Right atrium auricular region (tissue), 2 donors: ENCODE results near the gene CADM1. TPM values are rescaled to one million over a fixed set of nuclear protein-coding genes. Genes with fewer than 3 reads are reported as not detected.

Experiments used
- DNase-seq: peaks from one replicate; pipeline ENCODE4 v3.0.0-alpha.2; 2019; ENCODE audit warnings: low spot score
- H3K27ac ChIP-seq, 2 donors: fragments of 200-600 bp; sonication (generic); 1 replicate in 1 of 2; 2 replicates in 1 of 2; pipeline ENCODE4 v1.5.1; 2016 to 2019
- H3K27me3 ChIP-seq, 2 donors: fragments of 200-600 bp; sonication (generic); one replicate each; pipeline versions ENCODE4 v1.5.1 to v1.6.0; 2017 to 2019
- H3K36me3 ChIP-seq: fragments of 200-600 bp; sonication (generic); one replicate; pipeline ENCODE4 v1.5.1; 2016
- H3K4me1 ChIP-seq, 2 donors: fragments of 200-600 bp; sonication (generic); one replicate each; pipeline versions ENCODE4 v1.5.1 to v1.6.0; 2017 to 2019
- H3K4me3 ChIP-seq, 2 donors: fragments of 200-600 bp; sonication (generic); 1 replicate in 1 of 2; 2 replicates in 1 of 2; pipeline ENCODE4 v1.5.1; 2017 to 2019; ENCODE audit warnings: mild to moderate bottlenecking in 1 of 2, moderate library complexity in 1 of 2
- H3K9me3 ChIP-seq, 2 donors: fragments of 200-600 bp; sonication (generic); one replicate each; pipeline ENCODE4 v1.5.1; 2019
- total RNA-seq, 2 donors: library from RNA; depleted of rRNA; stranded (reverse); fragments of >200 nt; gene quantifications; one replicate each; pipeline ENCODE4 v1.1.0, GENCODE V29; 2016
- TF ChIP-seq, protein P1 (sequence below), 2 donors: fragments of 200-600 bp; sonication (generic); IDR thresholded peaks; one replicate each; pipeline ENCODE4 v1.5.1; 2019; ENCODE audit warnings: antibody characterized with exemption in 2 of 2

CADM1 gene
- total RNA-seq, 2 donors from 2014 or later: 19.8 to 33.9 TPM

DNA sequence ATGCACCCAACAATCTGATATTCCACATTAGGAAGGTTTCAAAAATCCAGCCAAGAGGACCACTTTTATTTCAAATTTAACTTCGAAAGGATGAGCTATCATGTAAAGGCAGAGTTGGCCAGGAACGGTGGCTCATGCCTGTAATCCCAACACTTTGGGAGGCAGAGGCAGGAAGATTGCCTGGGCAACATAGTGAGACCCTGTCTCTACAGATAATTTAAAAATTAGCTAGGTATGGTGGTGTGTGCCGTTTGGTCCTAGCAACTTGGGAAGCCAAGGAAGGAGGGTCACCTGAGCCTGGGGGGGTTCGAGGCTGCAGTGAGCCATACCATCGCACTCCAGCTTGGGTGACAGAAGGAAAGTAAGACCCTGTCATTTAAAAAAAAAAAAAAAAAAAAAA, 96.7 kb downstream of the CADM1 start:
- Histone ChIP-seq H3K4me3 (no peak overlapping the region), H3K27ac (no peak overlapping the region), H3K36me3 (no peaks in the 10 kb centered on the region), H3K9me3 (no peaks in the 10 kb centered on the region), H3K4me1 (peaks cover 0 to 4% of the 10 kb centered on the region in 2 donors), H3K27me3 (no peaks in the 10 kb centered on the region)
- no peak for DNase-seq
- TF ChIP-seq, protein P1, sequence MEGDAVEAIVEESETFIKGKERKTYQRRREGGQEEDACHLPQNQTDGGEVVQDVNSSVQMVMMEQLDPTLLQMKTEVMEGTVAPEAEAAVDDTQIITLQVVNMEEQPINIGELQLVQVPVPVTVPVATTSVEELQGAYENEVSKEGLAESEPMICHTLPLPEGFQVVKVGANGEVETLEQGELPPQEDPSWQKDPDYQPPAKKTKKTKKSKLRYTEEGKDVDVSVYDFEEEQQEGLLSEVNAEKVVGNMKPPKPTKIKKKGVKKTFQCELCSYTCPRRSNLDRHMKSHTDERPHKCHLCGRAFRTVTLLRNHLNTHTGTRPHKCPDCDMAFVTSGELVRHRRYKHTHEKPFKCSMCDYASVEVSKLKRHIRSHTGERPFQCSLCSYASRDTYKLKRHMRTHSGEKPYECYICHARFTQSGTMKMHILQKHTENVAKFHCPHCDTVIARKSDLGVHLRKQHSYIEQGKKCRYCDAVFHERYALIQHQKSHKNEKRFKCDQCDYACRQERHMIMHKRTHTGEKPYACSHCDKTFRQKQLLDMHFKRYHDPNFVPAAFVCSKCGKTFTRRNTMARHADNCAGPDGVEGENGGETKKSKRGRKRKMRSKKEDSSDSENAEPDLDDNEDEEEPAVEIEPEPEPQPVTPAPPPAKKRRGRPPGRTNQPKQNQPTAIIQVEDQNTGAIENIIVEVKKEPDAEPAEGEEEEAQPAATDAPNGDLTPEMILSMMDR (IDR thresholded peaks at IDR 0.05): no peak

DNA sequence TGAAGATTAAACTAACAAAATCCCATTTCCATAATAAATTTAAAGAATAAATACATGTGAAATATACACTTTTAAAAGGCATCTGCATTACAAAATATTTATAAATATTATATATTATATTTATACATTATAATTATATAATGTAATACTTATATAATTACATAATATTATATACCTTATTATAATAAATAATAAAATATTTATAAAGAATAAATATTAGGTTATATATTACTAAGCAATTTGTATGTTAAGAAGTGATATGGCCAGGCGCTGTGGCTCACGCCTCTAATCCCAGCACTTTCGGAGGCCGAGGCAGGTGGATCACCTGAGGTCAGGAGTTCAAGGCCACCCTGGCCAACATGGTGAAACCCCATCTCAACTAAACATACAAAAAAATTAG, 97.8 kb downstream of the CADM1 start:
- peaks cover 0 to 4% of the 10 kb centered on the region in 2 donors for H3K4me1 ChIP-seq
- H3K27ac ChIP-seq: no peak overlapping the region
- TF ChIP-seq, protein P1 (IDR thresholded peaks at IDR 0.05): no peak
- H3K9me3 ChIP-seq: no peaks in the 10 kb centered on the region
- no peaks in the 10 kb centered on the region for H3K27me3 ChIP-seq
- DNase-seq: no peak
- H3K4me3 ChIP-seq: no peak overlapping the region
- H3K36me3 ChIP-seq: no peaks in the 10 kb centered on the region

DNA sequence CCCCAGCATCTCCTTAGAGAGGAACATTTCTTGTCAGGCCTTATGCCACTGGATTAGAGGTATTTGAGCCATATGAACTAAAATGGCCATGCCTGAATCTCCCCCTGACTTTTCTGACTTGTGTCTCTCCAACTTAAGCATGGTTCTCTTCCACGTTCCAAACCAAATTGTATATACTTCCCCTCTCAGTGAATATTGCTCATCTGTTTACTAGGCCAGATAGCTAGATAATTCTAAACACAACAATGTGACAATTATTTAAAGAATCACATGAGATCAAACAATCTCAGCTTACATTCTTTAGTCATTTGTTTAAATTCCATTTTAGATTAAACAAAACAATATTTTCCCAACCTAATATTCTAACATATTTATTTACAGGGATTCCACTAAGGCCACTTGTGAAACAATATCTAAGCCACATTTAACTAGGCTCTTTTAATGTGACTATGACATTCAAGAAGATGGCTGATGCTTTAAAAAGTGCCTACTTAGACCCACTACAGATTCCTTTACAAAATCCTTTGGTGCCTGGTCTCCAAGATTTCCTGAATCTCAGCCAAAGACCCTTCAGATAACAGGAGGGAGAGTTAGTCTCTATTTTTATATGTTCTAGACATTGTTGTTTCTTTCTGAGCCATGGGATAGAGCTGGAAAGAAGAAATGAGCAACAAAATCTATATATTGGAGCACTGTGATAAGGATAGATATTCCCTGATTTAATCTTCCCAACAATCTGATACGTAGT, 105.7 kb downstream of the CADM1 start:
- no peak overlapping the region for H3K27ac ChIP-seq
- H3K9me3 ChIP-seq: no peaks in the 10 kb centered on the region
- TF ChIP-seq, protein P1 (IDR thresholded peaks at IDR 0.05): no peak
- DNase-seq: no peak
- no peaks in the 10 kb centered on the region for H3K36me3 ChIP-seq
- H3K4me3 ChIP-seq: no peak overlapping the region
- H3K27me3 ChIP-seq: no peaks in the 10 kb centered on the region
- peaks cover 0 to 5% of the 10 kb centered on the region in 2 donors for H3K4me1 ChIP-seq

DNA sequence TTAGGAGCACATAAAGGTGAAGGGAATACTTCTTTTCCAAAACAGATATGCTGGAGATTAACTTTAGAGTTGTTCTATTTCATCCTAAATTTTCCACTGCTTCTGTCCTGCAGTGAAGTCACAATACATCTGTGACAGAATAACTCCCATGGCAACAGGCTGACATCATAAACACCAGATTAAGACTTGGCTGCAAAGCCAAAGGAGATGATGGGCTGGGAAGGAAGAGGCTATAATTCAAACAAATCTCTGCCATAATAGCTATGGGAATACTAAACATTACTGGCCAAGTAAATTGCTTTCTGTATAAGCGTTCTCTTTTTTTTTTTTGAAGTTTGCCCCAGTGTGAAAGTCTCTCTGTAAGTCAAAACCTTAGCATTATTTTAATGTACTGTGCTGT, 107.7 kb downstream of the CADM1 start:
- Histone ChIP-seq H3K27me3 (no peaks in the 10 kb centered on the region), H3K4me3 (no peak overlapping the region), H3K36me3 (no peaks in the 10 kb centered on the region), H3K27ac (no peak overlapping the region), H3K9me3 (no peaks in the 10 kb centered on the region), H3K4me1 (peaks cover 0 to 5% of the 10 kb centered on the region in 2 donors)
- TF ChIP-seq, protein P1 (IDR thresholded peaks at IDR 0.05): no peak
- no peak for DNase-seq

DNA sequence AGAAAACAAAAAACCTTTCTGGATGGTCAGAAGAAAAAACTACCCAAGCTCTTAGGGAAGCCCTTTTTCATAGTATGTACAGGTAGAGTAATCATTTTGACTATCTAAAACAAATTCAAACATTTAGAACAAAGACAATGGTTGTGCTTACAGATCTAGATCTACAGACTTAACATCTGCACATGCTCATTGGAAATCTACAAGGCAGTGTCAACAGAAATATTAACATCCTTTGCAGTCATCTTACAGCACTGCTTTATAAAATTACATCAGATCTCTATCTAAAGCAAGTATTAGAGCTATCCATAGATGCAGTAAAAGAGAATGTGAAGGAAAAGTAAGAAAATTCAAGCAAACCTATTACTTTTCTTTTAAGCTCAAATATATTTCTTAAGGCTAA, 110.3 kb downstream of the CADM1 start:
- H3K4me3 ChIP-seq: no peak overlapping the region
- peaks cover 0 to 5% of the 10 kb centered on the region in 2 donors for H3K4me1 ChIP-seq
- H3K36me3 ChIP-seq: no peaks in the 10 kb centered on the region
- H3K27ac ChIP-seq: no peak overlapping the region
- H3K9me3 ChIP-seq: no peaks in the 10 kb centered on the region
- DNase-seq: no peak
- H3K27me3 ChIP-seq: no peaks in the 10 kb centered on the region
- TF ChIP-seq, protein P1 (IDR thresholded peaks at IDR 0.05): no peak

DNA sequence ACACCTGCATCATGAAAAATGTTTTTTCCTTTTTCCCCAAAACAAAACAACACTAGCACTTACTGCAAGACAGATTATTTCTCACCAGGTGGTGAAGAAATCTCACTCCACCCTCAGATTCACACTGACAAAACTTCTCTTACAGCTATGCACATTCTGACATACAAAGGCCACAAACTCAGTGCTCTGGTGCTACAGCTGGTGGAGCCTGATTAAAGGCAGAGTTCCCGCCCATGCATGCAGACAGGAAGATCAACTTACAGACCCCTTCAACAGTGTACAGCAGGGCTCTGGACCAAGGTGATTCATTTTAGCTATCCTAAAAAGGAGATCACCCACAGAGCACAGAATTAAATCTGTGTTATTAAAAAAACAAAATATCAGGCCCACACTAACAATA, 112.6 kb downstream of the CADM1 start:
- Histone ChIP-seq H3K4me3 (no peak overlapping the region), H3K4me1 (no peaks in the 10 kb centered on the region), H3K27me3 (no peaks in the 10 kb centered on the region), H3K27ac (no peak overlapping the region), H3K9me3 (no peaks in the 10 kb centered on the region), H3K36me3 (no peaks in the 10 kb centered on the region)
- no peak for DNase-seq
- TF ChIP-seq, protein P1 (IDR thresholded peaks at IDR 0.05): no peak
